Measurements from ENCODE around the gene ZC3H18. TPM values are rescaled to one million over a fixed set of nuclear protein-coding genes. Genes with fewer than 3 reads are reported as not detected.

Gene ZC3H18
- total and polyA plus RNA-seq, 10 of the 15 experiments (the other 5 are each of a cell fraction or from before 2014, with no cell fraction given): 1.0 to 58.3 (median 22.4) TPM

DNA sequence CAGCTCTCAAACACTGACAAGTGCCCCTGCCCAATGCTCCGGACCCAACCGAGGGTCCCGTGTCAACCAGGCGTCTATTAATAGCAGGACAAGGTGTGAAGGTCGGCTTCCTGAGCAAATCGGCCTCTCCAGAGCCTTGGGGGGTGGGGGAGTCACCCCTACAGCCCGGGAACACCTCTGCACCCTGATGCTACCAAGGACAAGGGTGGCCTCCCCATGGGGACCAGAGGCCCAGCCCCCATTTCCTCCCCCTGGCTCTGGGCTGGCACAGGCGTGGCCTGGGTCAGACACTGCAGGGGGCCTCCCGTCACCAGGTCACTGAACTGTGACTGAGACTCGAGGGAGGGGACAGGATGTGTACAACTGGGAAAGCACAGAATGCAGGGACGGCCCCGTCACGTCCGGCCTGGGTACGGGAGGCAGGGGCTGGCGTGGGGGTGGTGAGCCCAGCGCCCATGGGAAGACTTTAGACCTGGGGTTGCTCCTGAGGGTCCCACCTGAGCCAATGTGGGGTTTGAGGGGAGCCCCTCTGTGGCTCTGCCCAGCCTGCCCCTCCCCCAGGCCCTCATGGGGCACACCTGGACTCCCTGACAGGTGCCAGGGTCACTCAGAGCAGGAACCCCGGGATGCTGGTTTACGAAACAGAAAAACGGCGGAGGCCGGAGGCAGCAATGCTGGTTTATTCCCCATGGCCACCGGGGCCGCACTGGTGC, 81.2 kb downstream of the ZC3H18 start (continued):
- TF ChIP-seq, protein P1, sequence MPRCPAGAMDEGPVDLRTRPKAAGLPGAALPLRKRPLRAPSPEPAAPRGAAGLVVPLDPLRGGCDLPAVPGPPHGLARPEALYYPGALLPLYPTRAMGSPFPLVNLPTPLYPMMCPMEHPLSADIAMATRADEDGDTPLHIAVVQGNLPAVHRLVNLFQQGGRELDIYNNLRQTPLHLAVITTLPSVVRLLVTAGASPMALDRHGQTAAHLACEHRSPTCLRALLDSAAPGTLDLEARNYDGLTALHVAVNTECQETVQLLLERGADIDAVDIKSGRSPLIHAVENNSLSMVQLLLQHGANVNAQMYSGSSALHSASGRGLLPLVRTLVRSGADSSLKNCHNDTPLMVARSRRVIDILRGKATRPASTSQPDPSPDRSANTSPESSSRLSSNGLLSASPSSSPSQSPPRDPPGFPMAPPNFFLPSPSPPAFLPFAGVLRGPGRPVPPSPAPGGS (IDR thresholded peaks at IDR 0.05; ENCODE audit: borderline replicate concordance, insufficient read depth, low read depth, low read length, poor library complexity, severe bottlenecking): peak; percentile 86
- TF ChIP-seq ASH2L (IDR thresholded peaks at IDR 0.05; ENCODE audit: borderline replicate concordance, low read depth): no peak
- no peak for TF ChIP-seq NR2C2 (IDR thresholded peaks at IDR 0.05; ENCODE audit: borderline replicate concordance, control insufficient read depth, insufficient read length, low read depth)
- TF ChIP-seq PAX8 (IDR thresholded peaks at IDR 0.05): peak; percentile 97; the same call in 1 of the 2 replicates
- TF ChIP-seq IKZF1 (conservative IDR thresholded peaks at IDR 0.05): peak; percentile 90
- 0 out of 2 replicates have a peak, but pooled peaks have one; percentile 35 for TF ChIP-seq MEF2A (IDR thresholded peaks at IDR 0.05; ENCODE audit: insufficient read depth, low read depth, low read length)
- TF ChIP-seq, protein P2, sequence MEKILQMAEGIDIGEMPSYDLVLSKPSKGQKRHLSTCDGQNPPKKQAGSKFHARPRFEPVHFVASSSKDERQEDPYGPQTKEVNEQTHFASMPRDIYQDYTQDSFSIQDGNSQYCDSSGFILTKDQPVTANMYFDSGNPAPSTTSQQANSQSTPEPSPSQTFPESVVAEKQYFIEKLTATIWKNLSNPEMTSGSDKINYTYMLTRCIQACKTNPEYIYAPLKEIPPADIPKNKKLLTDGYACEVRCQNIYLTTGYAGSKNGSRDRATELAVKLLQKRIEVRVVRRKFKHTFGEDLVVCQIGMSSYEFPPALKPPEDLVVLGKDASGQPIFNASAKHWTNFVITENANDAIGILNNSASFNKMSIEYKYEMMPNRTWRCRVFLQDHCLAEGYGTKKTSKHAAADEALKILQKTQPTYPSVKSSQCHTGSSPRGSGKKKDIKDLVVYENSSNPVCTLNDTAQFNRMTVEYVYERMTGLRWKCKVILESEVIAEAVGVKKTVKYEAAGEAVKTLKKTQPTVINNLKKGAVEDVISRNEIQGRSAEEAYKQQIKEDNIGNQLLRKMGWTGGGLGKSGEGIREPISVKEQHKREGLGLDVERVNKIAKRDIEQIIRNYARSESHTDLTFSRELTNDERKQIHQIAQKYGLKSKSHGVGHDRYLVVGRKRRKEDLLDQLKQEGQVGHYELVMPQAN (conservative IDR thresholded peaks at IDR 0.05): peak; percentile 21; the same call in 1 of the 2 replicates
- TF ChIP-seq GABPA (IDR thresholded peaks at IDR 0.05; ENCODE audit: low read depth): peak; percentile 85
- no peak for TF ChIP-seq RBBP5 (conservative IDR thresholded peaks at IDR 0.05)
- peak; percentile 56; the same call in 1 of the 2 replicates for TF ChIP-seq BACH1 (IDR thresholded peaks at IDR 0.05; ENCODE audit: borderline replicate concordance)
- TF ChIP-seq, protein P3, sequence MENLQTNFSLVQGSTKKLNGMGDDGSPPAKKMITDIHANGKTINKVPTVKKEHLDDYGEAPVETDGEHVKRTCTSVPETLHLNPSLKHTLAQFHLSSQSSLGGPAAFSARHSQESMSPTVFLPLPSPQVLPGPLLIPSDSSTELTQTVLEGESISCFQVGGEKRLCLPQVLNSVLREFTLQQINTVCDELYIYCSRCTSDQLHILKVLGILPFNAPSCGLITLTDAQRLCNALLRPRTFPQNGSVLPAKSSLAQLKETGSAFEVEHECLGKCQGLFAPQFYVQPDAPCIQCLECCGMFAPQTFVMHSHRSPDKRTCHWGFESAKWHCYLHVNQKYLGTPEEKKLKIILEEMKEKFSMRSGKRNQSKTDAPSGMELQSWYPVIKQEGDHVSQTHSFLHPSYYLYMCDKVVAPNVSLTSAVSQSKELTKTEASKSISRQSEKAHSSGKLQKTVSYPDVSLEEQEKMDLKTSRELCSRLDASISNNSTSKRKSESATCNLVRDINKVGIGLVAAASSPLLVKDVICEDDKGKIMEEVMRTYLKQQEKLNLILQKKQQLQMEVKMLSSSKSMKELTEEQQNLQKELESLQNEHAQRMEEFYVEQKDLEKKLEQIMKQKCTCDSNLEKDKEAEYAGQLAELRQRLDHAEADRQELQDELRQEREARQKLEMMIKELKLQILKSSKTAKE (IDR thresholded peaks at IDR 0.05; ENCODE audit: low read depth, poor library complexity, severe bottlenecking): peak; percentile 76
- TF ChIP-seq, protein P4, sequence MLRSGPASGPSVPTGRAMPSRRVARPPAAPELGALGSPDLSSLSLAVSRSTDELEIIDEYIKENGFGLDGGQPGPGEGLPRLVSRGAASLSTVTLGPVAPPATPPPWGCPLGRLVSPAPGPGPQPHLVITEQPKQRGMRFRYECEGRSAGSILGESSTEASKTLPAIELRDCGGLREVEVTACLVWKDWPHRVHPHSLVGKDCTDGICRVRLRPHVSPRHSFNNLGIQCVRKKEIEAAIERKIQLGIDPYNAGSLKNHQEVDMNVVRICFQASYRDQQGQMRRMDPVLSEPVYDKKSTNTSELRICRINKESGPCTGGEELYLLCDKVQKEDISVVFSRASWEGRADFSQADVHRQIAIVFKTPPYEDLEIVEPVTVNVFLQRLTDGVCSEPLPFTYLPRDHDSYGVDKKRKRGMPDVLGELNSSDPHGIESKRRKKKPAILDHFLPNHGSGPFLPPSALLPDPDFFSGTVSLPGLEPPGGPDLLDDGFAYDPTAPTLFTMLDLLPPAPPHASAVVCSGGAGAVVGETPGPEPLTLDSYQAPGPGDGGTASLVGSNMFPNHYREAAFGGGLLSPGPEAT (IDR thresholded peaks at IDR 0.05; ENCODE audit: low read depth): peak; percentile 86
- TF ChIP-seq, protein P5, sequence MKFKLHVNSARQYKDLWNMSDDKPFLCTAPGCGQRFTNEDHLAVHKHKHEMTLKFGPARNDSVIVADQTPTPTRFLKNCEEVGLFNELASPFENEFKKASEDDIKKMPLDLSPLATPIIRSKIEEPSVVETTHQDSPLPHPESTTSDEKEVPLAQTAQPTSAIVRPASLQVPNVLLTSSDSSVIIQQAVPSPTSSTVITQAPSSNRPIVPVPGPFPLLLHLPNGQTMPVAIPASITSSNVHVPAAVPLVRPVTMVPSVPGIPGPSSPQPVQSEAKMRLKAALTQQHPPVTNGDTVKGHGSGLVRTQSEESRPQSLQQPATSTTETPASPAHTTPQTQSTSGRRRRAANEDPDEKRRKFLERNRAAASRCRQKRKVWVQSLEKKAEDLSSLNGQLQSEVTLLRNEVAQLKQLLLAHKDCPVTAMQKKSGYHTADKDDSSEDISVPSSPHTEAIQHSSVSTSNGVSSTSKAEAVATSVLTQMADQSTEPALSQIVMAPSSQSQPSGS (IDR thresholded peaks at IDR 0.05; ENCODE audit: low read length): no peak; the same call in 1 of the 2 replicates
- peak; percentile 34; the same call in 1 of the 2 replicates for TF ChIP-seq RB1 (IDR thresholded peaks at IDR 0.05; ENCODE audit: borderline replicate concordance)
- TF ChIP-seq CREB1 (IDR thresholded peaks at IDR 0.05; ENCODE audit: low read depth): peak; percentile 87
- TF ChIP-seq CBFB (IDR thresholded peaks at IDR 0.05; ENCODE audit: low read depth): peak; percentile 30; the same call in 1 of the 2 replicates
- TF ChIP-seq NR2F1 (conservative IDR thresholded peaks at IDR 0.05): peak; percentile 80
- no peak for TF ChIP-seq JUNB (IDR thresholded peaks at IDR 0.05)
- peak; percentile 81 for TF ChIP-seq MEF2B (IDR thresholded peaks at IDR 0.05; ENCODE audit: partially characterized antibody, poor library complexity, severe bottlenecking)

All from GM12878 (cell line).